Measurements from ENCODE around the gene SLC25A31.

SLC25A31 gene

GRCh38 chr4:127778102-127778501, 47.9 kb downstream of the SLC25A31 start:
- no peak for DNase-seq

GRCh38 chr4:127780598-127780997, 50.4 kb downstream of the SLC25A31 start:
- DNase-seq, result no peak

GRCh38 chr4:127781300-127782024, 51.3 kb downstream of the SLC25A31 start:
- DNase-seq, result no peak

- peak; percentile 27 for DNase-seq
Observed at GRCh38 chr4:127782025-127782274, 51.8 kb downstream of the SLC25A31 start.

GRCh38 chr4:127782275-127783025, 52.2 kb downstream of the SLC25A31 start, which contains the start of gene HSPA4L:
Gene HSPA4L, plus strand, starts transcription at chr4:127782322. Its CDS starts 229 bp downstream, at chr4:127782551.
- no peak for DNase-seq

GRCh38 chr4:127783026-127783769, 53.0 kb downstream of the SLC25A31 start:
- DNase-seq, result no peak

- no peak for DNase-seq
Observed at GRCh38 chr4:127783955-127784770, 54.0 kb downstream of the SLC25A31 start.

- DNase-seq, result peak; percentile 4
Observed at GRCh38 chr4:127788517-127788916, 58.3 kb downstream of the SLC25A31 start.

- no peak for DNase-seq
Observed at GRCh38 chr4:127791391-127791790, 61.2 kb downstream of the SLC25A31 start.

GRCh38 chr4:127793528-127793927, 63.3 kb downstream of the SLC25A31 start:
- no peak for DNase-seq

GRCh38 chr4:127799711-127800110, 69.5 kb downstream of the SLC25A31 start:
- no peak for DNase-seq

GRCh38 chr4:127809173-127809800, 79.1 kb downstream of the SLC25A31 start:
- no peak for DNase-seq

- DNase-seq, result no peak
Observed at GRCh38 chr4:127810551-127810950, 80.4 kb downstream of the SLC25A31 start.

- DNase-seq, result no peak
Observed at GRCh38 chr4:127822430-127822829, 92.2 kb downstream of the SLC25A31 start.

Data from NCI-H1436 treated with DMSO at 0.1 percent for 48 hours (cell line).